Measurements from ENCODE around the gene ADA. TPM values are rescaled to one million over a fixed set of nuclear protein-coding genes. Genes with fewer than 3 reads are reported as not detected.

ADA gene
- total and polyA plus RNA-seq, 8 donors = 2.9 to 6.0 (median 4.0) TPM

GRCh38 chr20:44686934-44687333 lies 35.4 kb upstream of the ADA start:
- no peaks in the 10 kb centered on the region for H3K27me3 ChIP-seq
- ATAC-seq (no peak), DNase-seq (no peak), FAIRE-seq (no peak)
- no peaks in the 10 kb centered on the region for H3K4me1 ChIP-seq
- no peak overlapping the region for H3K27ac ChIP-seq
- H3K4me3 ChIP-seq = no peak overlapping the region
- no peak for TF ChIP-seq CTCF (IDR thresholded peaks at IDR 0.05)
- WGBS, 2 donors = 73 to 86% methylated on average over 4 of the region's 4 CpGs
- H3K9me3 ChIP-seq = no peaks in the 10 kb centered on the region
- H3K36me3 ChIP-seq = no peaks in the 10 kb centered on the region
- intact Hi-C loops (cut with DNase I) = loop anchor here in 2 of 3 donors (5.0 to 10.0 kb wide), 4 partner anchors 40 to 180 kb away; no protein-coding TSS in a partner anchor

GRCh38 chr20:44684047-44684967 lies 32.8 kb upstream of the ADA start:
- ATAC-seq = peak; percentile 24 to 53 (median 32)
- intact Hi-C loops (cut with DNase I) = loop anchor here in 1 of 3 donors (10.0 kb wide), 1 partner anchor 180 kb away; no protein-coding TSS in a partner anchor
- DNase-seq = peak in 1 of 6 donors; percentile 13

GRCh38 chr20:44683263-44684046 lies 32.0 kb upstream of the ADA start:
- 28 to 36% methylated on average over 10 of the region's 10 CpGs for WGBS, 2 donors
- Histone ChIP-seq H3K27me3 (no peaks in the 10 kb centered on the region), H3K9me3 (no peaks in the 10 kb centered on the region), H3K27ac (no peak overlapping the region), H3K36me3 (no peaks in the 10 kb centered on the region), H3K4me1 (no peaks in the 10 kb centered on the region), H3K4me3 (no peak overlapping the region)
- peak in 3 of 4 donors; percentile 25 to 54 (median 40) for TF ChIP-seq CTCF (IDR thresholded peaks at IDR 0.05)
- FAIRE-seq (no peak), DNase-seq (peak in 4 of 6 donors; percentile 47 to 73 (median 69)), ATAC-seq (peak; percentile 83 to 92 (median 88))
- intact Hi-C loops (cut with DNase I) = loop anchor here in 1 of 3 donors (10.0 kb wide), 1 partner anchor 181 kb away; no protein-coding TSS in a partner anchor

More at GRCh38 chr20:44684047-44684967, 32.8 kb upstream of the ADA start:
- Histone ChIP-seq H3K4me3 (no peak overlapping the region), H3K27me3 (no peaks in the 10 kb centered on the region), H3K4me1 (no peaks in the 10 kb centered on the region), H3K9me3 (no peaks in the 10 kb centered on the region), H3K36me3 (no peaks in the 10 kb centered on the region), H3K27ac (no peak overlapping the region)
- WGBS, 2 donors = 74 to 81% methylated on average over 6 of the region's 6 CpGs
- FAIRE-seq = no peak
- TF ChIP-seq CTCF (IDR thresholded peaks at IDR 0.05) = no peak

- 80 to 88% methylated on average over 11 of the region's 11 CpGs for WGBS, 2 donors
- H3K27me3 ChIP-seq = no peaks in the 10 kb centered on the region
- H3K4me3 ChIP-seq = no peak overlapping the region
- intact Hi-C loops (cut with DNase I) = loop anchor here in 1 of 3 donors (10.0 kb wide), 1 partner anchor 183 kb away; no protein-coding TSS in a partner anchor
- H3K27ac ChIP-seq = no peak overlapping the region
- no peaks in the 10 kb centered on the region for H3K9me3 ChIP-seq
- ATAC-seq (no peak), FAIRE-seq (no peak), DNase-seq (no peak)
- H3K4me1 ChIP-seq = no peaks in the 10 kb centered on the region
- no peak for TF ChIP-seq CTCF (IDR thresholded peaks at IDR 0.05)
- no peaks in the 10 kb centered on the region for H3K36me3 ChIP-seq
Measured at GRCh38 chr20:44681796-44682566, 30.5 kb upstream of the ADA start.
